Stimulated activated CD8-positive, alpha-beta memory T cell treated with anti-CD3 and anti-CD28 coated beads, Interleukin-7, amount 100 ng/mL, for 48 hours (primary cell): ENCODE measurements around the gene STYK1.
"Not testable (repeated sequence)": the region's sequence is repeated elsewhere in the genome, so short reads cannot be mapped to it uniquely, and the experiment has no call there.

Experiments
- DNase-seq, 2 donors: peaks; one replicate each; pipeline ENCODE4 v3.0.0-alpha.2; 2020; ENCODE audit warnings: low read depth in 1 of 2; ENCODE audit errors: extremely low read depth in 1 of 2

The STYK1 gene

DNA sequence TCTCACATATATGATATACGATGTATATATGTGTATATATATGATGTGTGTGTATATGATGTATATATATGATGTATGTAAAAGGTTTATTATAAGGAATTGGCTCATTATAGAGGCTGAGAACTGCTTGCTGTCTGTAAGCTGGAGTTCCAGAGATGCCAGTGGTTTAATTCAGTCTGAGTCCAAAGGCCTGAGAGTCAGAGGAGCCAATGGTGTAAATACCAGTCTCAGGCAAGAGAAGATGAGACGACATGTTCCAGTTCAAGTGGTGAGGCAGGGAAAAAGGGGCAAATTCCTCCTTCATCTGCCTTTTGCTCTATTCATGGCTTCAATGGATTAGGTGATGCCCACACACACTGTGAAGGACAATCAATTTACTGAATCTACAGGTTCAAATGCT, 17.1 kb upstream of the STYK1 start:
- DNase-seq: no peak

DNA sequence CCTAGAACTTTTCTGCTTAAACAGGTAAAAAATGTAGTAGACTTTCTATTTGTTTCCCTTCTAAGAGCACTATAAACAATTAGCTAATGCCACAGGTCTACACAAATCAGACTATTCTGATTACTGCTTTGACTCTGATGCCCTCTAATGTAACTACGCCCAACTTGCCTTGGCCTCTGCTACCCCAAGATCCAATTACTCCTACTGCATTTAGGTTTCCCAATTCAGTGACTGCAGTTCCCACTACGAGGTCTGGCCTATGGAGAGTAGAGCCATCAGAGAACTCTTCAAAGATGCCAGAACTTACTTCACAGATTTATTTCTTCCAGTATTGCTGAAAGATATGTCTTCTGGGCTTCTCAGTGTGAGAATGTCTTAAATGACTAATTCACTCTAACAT, 15.3 kb upstream of the STYK1 start:
- no peak for DNase-seq

DNA sequence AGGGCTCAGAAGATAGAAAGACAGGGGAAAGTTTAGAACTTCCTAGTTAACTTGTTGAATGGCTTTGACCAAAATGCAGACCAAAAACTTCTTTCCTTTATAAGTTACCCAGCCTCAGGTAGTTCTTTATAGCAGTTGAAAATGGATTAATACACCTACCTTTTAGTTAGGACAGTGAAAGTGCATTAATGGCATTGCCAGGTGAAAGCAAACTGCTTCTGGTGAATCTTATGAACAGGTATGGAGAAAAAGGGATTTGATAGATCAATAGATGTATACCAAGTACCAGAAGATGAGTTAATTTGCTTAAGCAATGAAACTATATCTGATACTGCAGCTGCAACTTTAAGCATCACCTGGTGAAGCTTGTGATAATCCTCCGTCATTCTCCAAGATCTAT, 14.2 kb upstream of the STYK1 start:
- no peak for DNase-seq

DNA sequence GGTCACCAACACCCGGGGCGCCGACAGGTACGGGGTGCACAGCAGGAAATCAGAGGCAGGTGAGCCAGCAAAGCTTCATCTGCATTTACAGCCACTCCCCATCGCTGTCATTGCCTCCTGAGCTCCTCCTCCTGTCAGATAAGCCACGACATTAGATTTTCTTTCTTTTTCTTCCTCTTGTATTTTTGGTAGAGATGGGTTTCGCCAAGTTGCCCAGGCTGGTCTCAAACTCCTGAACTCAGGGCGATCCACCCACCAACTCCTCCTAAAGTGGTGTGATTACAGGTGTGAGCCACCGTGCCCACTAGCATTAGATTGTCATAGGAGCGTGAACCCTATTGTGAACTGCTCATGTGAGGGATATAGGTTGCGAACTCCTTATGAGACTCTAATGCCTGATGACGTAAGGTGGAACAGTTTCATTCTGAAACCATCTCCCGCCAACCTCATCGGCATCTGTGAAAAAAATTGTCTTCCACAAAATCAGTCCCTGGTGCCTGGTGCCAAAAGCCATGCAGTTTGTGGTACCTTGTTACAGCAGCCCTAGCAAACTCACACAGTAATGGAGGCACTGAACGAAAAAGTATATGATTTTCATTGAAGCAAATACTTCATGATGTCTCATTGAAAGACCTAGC, 1.5 kb downstream of the STYK1 start:
- no peak for DNase-seq

DNA sequence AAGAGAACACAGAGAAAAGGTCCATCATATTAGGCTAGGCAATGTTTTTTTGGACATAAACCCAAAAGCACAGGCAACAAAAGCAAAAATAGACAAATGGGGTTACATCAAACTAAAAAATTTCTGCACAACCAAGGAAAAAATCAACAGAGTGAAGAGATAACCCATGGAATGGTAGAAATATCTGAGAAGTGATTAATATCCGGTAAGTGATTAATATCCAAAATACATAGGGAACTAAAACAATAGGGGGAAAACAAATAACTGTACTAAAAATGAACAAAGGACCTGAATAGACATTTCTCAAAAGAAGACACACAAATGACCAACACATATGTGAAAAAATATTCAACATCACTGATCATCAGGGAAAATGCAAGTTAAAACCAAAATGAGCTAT, 4.3 kb downstream of the STYK1 start:
- no peak for DNase-seq

DNA sequence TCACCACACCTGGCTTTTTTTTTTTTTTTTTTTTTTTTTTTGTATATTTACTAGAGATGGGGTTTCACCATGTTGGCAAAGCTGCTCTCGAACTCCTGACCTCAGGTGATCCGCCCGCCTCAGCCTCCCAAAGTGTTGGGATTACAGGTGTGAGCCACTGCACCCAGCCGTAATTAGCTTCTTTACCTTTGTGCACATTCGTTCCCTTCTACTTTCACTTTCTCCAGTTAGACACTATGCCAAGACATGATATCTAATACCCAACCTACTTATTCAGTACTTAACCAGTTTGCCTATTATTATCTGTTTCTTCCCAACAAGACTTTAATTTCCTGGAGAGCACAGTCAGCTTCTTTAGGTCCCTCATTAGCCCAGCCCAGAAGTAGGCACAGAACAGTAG, 5.3 kb downstream of the STYK1 start:
- DNase-seq: no peak

DNA sequence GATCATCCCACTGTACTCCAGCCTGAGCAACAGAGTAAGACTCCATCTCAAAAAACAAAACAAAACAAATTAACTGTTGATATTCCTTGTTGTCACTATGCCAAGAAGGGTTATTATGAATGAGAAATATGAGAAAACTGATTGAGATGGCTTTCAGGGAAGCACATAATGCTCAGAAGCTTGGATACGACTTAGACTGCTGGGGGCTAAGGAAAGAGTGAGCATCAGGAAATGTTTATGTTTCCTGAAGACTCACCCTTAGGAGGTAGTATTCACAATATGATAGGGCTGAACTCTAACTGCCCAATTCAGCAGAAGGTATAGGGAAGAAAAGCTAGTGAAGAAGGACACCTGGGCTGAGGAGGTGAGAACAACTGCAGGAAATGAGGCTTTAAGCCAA, 6.3 kb downstream of the STYK1 start:
- DNase-seq: no peak

DNA sequence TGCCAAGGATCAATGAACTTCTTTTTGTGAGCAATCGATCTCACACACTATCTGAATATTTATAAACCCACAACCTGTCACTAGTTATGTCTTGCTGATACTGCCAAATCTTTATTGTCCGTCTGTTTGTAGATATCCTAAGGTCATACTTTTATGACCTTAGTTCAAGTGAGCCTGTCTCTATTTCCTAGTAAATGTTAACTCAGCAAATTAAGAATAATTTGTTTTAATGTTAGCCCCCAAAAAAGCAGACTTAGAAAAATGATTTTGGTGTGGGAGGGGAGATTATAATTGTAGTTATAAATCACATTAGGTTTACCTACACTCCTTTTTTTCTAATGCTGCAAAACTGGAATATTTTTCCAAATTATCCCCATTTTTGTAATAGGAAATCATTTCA, 9.4 kb downstream of the STYK1 start:
- DNase-seq: no peak

DNA sequence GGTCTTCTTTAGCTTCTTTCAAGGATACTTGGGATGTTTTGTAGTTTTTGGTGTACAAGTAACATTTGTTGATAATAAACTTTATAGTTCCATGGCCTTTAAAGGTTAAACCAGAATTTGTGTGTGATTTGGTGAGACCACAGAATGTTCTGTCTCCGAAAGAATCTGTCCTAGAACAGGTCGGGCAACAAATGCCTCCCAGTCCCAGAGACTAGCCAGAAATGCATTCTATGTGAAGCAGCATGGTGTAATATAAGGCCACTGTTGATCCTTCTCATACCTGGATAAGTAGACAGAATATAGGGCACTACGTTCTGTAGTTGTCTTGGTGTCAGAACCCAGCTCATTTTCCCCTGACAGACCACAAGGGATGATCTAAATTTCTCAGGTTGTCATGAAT, 10.0 kb downstream of the STYK1 start:
- no peak for DNase-seq

DNA sequence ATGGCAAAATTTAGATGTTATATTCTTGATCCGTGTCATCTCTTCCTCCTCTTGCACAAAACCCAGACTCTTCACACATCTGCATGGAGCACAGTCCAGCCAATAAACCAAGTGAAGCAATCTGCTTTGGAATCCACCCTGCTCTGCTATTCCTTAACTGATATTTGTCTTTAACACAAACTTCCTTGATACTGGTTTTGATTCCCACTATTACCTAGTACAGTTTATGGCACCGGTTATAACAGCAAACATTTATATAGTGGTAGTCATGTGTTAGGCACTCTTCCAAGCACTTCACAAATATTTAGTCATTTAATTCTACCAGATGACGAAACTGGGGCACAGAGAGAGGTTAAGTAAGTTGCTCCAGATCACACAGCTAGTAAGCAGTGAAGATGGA, 12.5 kb downstream of the STYK1 start:
- DNase-seq: no peak

DNA sequence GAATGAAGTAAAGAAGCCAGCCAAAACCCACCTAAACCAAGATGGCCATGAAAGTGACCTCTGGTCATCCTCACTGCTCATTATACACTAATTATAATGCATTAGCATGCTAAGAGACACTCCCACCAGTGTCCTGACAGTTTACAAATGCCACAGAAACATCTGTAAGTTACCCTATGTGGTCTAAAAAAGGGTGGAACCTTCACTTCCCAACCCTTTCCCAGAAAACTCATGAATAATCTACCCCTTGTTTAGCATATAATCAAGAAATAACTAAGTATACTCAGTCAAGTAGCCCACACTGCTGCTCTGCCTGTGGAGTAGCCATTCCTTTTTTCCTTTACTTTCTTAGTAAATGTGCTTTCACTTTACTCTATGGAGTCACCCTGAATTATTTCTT, 19.8 kb downstream of the STYK1 start:
- no peak for DNase-seq

DNA sequence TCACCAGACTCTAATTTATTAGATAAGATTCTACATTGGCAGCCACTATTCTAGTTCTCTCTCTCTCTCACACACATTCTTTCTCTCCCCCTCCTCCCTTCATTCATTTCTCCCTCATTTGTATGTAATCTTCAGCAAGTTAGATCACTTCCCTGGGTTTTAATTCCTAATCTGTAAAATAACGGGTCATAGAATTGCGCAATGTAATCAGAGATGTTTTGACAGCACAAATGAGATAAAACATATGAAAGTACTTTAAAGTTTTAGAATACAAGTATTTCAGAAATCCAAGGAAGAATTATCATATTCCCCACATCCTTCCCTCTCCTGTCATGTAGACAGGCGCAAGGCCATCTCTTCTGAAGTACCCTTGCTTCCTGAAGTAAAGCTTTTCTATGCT, 21.7 kb downstream of the STYK1 start:
- DNase-seq: no peak

DNA sequence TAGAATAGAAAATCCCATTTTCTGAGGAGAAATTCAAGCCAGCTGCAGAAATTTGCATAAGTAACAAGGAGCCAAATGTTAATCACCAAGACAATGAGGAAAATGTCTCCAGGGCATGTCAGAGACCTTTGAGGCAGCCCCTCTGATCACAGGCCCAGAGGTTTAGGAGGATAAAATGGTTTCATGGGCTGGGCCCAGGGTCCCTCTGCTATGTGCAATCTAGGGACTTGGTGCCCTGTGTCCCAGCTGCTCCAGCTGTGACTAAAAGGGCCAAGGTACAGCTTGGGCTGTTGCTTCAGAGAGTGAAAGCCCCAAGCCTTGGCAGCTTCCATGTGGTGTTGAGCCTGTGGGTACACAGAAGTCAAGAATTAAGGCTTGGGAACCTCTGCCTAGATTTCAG, 27.3 kb downstream of the STYK1 start:
- DNase-seq: not testable (repeated sequence)

DNA sequence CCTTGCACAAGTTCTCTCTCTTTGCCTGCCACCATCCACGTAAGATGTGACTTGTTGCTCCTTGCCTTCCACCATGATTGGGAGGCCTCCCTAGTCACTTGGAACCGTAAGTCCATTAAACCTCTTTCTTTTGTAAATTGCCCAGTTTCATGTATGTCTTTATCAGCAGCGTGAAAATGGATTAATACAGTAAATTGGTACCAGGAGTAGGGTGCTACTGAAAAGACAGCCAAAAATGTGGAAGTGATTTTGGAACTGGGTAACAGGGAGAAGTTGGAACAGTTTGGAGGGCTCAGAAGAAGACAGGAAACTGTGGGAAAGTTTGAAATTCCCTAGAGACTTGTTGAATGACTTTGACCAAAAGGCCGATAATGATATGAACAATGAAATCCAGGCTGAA, 27.9 kb downstream of the STYK1 start:
- no peak for DNase-seq

DNA sequence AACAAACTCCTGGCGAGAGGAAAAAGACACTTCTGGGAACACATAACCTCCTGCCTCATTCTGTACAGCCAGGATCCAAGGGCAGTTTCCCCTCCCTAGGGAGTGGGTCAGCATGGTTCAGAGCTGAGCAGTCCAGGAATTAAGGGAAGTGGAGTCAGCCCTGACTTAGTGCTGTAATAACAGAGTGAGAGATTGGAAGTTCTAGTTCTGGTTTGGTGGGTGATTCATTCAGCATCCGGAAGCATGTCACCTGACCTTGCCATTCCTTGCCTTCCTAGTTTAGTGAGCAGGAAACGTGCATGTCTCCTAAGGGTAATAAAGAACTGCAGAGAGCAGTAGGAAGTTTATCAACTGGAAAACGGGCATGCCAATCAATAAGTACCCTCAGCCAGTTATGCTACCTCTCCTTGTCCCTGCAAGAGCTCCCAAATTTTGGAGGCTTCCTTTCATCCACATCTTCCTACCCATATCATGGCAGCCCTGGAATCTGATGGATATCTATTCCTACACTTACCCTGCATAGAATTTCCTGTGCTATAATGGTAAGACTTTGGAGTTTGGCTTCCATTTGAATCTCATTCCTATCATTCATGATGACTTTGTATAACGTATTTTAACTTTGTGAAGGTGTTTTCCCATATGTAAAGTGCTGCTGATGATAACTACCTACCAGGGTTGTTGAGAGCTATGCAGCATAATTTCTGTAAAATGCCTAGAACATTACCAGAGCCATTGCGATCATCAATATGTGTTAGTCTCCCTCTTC, 31.9 kb downstream of the STYK1 start:
- no peak for DNase-seq

DNA sequence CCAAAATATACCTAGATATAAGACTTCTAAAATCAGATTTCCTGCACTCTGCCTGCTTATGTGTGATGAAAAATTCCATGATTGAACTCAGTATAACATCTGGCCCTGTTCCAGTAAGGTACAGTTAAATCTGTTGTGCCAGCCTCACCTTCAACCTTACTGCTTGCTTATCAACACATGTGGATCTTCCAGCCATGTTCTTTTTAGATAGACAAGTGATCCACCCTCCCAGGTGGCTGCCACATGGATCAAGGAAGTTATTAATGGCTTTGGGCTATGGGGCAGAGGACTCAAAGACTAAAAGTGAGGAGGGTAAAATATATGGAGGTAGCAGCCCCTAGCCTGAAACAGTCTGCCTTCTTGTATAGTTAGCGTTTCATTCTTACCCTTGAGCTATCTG, 35.1 kb downstream of the STYK1 start:
- DNase-seq: no peak

DNA sequence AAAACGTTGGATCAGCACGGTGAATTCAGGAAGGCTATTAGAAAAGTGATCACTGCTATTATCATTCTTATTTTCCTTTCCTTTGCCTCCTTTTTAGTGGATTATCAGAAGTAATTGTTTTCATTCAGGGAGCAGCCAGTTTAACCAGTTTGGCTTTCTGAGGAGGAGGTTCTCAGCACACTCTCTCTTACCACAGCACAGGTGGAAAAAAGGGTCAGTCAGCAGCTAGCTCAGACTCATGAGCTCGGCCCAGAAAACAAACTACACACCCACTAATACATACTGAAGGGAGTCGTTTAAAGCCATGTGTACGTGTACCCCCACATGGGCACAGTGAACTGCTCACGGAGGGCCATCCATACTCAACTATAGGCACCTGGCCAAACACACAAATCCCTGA, 37.2 kb downstream of the STYK1 start:
- DNase-seq: no peak

DNA sequence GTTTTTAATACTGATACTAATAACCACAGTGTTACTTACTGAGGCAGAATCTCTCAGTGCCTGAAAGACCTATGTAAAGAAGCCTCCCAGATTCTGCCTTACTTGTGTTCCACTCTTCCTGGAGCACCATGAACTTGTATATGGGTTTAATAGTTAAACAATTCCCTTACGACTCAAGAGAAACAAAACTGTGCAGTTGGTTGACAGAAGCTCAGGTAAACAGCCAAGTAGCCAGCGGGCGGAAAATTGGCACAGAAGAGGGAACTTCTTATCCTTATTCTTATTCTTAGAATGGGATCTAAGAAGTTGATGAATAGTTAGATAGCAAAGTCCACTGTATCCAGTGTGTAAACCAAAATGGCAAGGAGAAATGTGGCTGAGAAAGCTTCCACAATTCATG, 37.7 kb downstream of the STYK1 start:
- DNase-seq: no peak

DNA sequence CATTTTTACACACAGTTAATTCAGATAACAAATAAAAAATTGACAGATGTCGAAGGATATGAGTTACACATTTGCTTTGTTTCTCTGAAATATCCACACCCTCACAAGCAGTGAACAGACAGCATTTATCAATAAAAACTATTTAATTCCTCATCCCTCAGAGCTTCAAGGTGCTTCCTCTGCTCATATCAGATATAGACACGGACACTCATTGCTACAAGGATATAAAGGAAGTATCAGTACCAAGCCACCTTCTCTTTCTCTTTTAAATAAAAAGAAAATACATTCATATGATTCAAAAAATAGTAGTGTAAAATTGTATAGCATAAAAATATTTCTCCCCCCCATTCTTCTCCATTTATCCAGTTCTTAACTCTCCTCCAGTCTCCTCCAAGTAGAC, 38.5 kb downstream of the STYK1 start:
- no peak for DNase-seq

DNA sequence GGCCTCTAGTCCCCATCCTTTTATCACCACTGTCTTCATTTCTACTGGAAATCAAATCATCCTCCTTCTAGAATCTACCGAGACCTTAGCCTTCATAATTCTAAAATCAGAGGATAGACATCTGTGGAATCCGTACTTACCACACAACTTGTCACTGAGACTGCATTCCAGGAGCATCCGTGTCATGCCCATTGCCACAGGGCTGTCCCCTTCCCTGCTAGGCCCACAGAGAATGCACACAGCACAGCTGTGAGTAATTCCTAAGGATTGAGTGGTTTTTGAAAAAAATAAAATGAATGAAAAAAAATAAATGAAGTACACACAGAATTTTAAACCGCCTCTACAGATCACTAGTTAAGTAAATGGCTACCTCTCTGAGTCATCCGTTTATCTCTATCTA, 39.4 kb downstream of the STYK1 start:
- DNase-seq: no peak

DNA sequence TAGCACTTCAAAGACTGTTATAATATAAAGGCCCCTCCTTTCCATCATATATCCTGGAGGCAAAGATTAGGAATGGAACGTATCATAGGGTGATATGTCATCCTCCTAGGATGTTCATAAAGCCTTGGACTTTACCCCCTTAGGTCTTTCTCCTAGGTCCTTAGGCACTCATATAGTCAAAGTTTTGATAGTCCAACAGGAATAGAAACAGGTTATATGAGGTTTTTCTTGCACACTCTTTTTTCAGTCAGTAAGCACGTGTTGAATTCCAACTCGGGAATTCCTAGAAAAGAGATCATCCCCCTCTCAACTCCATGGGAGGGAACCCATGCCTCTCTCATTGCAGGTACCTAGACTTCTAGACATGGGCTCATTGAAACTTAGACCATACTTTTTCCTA, 40.3 kb downstream of the STYK1 start:
- no peak for DNase-seq

DNA sequence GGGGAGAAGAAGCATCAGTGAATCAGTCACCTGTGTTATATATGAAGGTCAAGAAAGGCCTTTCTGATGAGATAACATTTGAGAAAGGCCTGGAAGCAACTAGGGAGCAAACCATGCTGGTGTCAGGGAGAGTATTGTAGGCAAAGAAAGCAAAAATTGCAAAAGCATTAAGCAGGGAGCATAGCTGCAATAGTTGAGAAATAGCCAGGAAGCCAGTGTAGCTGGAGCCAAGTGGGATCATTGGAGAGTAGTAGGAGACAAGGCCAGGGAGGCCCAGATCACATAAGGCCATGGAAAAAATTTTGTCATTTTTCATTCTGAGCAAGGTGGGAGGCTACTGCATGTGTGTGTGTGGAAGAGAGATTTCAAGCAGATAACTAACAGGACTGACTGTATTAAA, 41.6 kb downstream of the STYK1 start:
- no peak for DNase-seq

DNA sequence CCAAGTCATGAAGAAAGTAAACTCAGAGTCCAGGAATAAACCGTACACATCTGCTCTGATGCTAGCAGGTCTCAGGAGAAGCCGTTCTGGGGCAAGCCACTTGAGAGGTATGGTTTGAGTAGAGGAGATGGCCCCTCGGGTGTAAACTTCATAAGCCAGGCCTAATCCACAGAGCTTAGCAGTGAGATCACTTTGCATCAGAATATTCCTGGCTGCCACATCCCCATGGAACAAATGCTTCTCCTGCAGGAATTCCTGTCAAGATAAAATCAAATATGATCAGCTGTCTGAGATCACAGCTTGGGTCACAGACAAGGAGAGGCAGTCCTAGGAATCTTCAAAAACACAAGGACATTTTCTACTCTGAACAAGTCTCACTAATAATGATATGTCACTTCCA, 49.2 kb downstream of the STYK1 start:
- no peak for DNase-seq
